ENCODE data around the gene MYPN. TPM values are rescaled to one million over a fixed set of nuclear protein-coding genes. Genes with fewer than 3 reads are reported as not detected.

Gene MYPN
- total RNA-seq, 2 donors from 2014 or later = not detected

GRCh38 chr10:68080853-68081431, 28.3 kb upstream of the MYPN start:
- no peaks in the 10 kb centered on the region for H3K27me3 ChIP-seq (ENCODE audit: control insufficient read depth, insufficient read depth, low read length, poor library complexity, severe bottlenecking)
- H3K9ac ChIP-seq (ENCODE audit: extremely low read depth, low read length, poor library complexity, severe bottlenecking) = no peak overlapping the region
- DNase-seq = no peak
- no peak overlapping the region for H3K27ac Mint-ChIP-seq
- no peak overlapping the region for H3K27ac ChIP-seq (ENCODE audit: low read depth, low read length)
- H3K27me3 Mint-ChIP-seq (ENCODE audit: insufficient read depth) = no peaks in the 10 kb centered on the region
- peaks cover 3% of the 10 kb centered on the region for H3K4me1 Mint-ChIP-seq
- no peak overlapping the region for H3K4me3 ChIP-seq (ENCODE audit: low read length)
- TF ChIP-seq, protein P1, sequence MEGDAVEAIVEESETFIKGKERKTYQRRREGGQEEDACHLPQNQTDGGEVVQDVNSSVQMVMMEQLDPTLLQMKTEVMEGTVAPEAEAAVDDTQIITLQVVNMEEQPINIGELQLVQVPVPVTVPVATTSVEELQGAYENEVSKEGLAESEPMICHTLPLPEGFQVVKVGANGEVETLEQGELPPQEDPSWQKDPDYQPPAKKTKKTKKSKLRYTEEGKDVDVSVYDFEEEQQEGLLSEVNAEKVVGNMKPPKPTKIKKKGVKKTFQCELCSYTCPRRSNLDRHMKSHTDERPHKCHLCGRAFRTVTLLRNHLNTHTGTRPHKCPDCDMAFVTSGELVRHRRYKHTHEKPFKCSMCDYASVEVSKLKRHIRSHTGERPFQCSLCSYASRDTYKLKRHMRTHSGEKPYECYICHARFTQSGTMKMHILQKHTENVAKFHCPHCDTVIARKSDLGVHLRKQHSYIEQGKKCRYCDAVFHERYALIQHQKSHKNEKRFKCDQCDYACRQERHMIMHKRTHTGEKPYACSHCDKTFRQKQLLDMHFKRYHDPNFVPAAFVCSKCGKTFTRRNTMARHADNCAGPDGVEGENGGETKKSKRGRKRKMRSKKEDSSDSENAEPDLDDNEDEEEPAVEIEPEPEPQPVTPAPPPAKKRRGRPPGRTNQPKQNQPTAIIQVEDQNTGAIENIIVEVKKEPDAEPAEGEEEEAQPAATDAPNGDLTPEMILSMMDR (conservative IDR thresholded peaks at IDR 0.05) = no peak
- H3K36me3 Mint-ChIP-seq (ENCODE audit: low read depth) = no peaks in the 10 kb centered on the region
- no peaks in the 10 kb centered on the region for H3K9me3 ChIP-seq (ENCODE audit: control insufficient read depth, low read length)
- H3K36me3 ChIP-seq (ENCODE audit: control insufficient read depth, insufficient read depth, low read length) = no peaks in the 10 kb centered on the region
- no peaks in the 10 kb centered on the region for H3K4me1 ChIP-seq (ENCODE audit: control insufficient read depth, insufficient read depth, low read length)
- H3K4me3 Mint-ChIP-seq = no peak overlapping the region
- H3K9me3 Mint-ChIP-seq = no peaks in the 10 kb centered on the region
- WGBS, 2 experiments (ENCODE audit: insufficient coverage in 1 of 2, insufficient read length in 1 of 2) = 86 to 89% methylated on average over 4 to 5 of the region's 5 CpGs

GRCh38 chr10:68081916-68082315, 27.4 kb upstream of the MYPN start:
- no peaks in the 10 kb centered on the region for H3K9me3 Mint-ChIP-seq
- no peak overlapping the region for H3K27ac Mint-ChIP-seq
- no peak overlapping the region for H3K9ac ChIP-seq (ENCODE audit: extremely low read depth, low read length, poor library complexity, severe bottlenecking)
- TF ChIP-seq, protein P1 (conservative IDR thresholded peaks at IDR 0.05) = no peak
- H3K4me3 ChIP-seq (ENCODE audit: low read length) = no peak overlapping the region
- H3K9me3 ChIP-seq (ENCODE audit: control insufficient read depth, low read length) = no peaks in the 10 kb centered on the region
- no peaks in the 10 kb centered on the region for H3K4me1 ChIP-seq (ENCODE audit: control insufficient read depth, insufficient read depth, low read length)
- H3K27me3 ChIP-seq (ENCODE audit: control insufficient read depth, insufficient read depth, low read length, poor library complexity, severe bottlenecking) = no peaks in the 10 kb centered on the region
- peaks cover 3% of the 10 kb centered on the region for H3K4me1 Mint-ChIP-seq
- no peaks in the 10 kb centered on the region for H3K27me3 Mint-ChIP-seq (ENCODE audit: insufficient read depth)
- WGBS, 2 experiments (ENCODE audit: insufficient coverage in 1 of 2, insufficient read length in 1 of 2) = 86 to 90% methylated on average over 4 to 6 of the region's 6 CpGs
- no peak for DNase-seq
- H3K36me3 ChIP-seq (ENCODE audit: control insufficient read depth, insufficient read depth, low read length) = no peaks in the 10 kb centered on the region
- H3K27ac ChIP-seq (ENCODE audit: low read depth, low read length) = no peak overlapping the region
- H3K4me3 Mint-ChIP-seq = no peak overlapping the region
- H3K36me3 Mint-ChIP-seq (ENCODE audit: low read depth) = no peaks in the 10 kb centered on the region

- no peak for DNase-seq
- TF ChIP-seq, protein P1 (conservative IDR thresholded peaks at IDR 0.05) = peak; percentile 50
- H3K27ac ChIP-seq (ENCODE audit: low read depth, low read length) = no peak overlapping the region
- no peaks in the 10 kb centered on the region for H3K4me1 ChIP-seq (ENCODE audit: control insufficient read depth, insufficient read depth, low read length)
- H3K27me3 ChIP-seq (ENCODE audit: control insufficient read depth, insufficient read depth, low read length, poor library complexity, severe bottlenecking) = no peaks in the 10 kb centered on the region
- H3K36me3 Mint-ChIP-seq (ENCODE audit: low read depth) = no peaks in the 10 kb centered on the region
- 93 to 100% methylated on average over 1 of the region's 1 CpG for WGBS, 2 experiments (ENCODE audit: insufficient coverage in 1 of 2, insufficient read length in 1 of 2)
- H3K4me1 Mint-ChIP-seq = peaks cover 12% of the 10 kb centered on the region
- H3K9ac ChIP-seq (ENCODE audit: extremely low read depth, low read length, poor library complexity, severe bottlenecking) = no peak overlapping the region
- H3K27ac Mint-ChIP-seq = no peak overlapping the region
- H3K4me3 Mint-ChIP-seq = no peak overlapping the region
- H3K9me3 ChIP-seq (ENCODE audit: control insufficient read depth, low read length) = no peaks in the 10 kb centered on the region
- no peaks in the 10 kb centered on the region for H3K27me3 Mint-ChIP-seq (ENCODE audit: insufficient read depth)
- H3K36me3 ChIP-seq (ENCODE audit: control insufficient read depth, insufficient read depth, low read length) = no peaks in the 10 kb centered on the region
- no peaks in the 10 kb centered on the region for H3K9me3 Mint-ChIP-seq
- H3K4me3 ChIP-seq (ENCODE audit: low read length) = no peak overlapping the region
Measured at GRCh38 chr10:68082872-68083271, 26.4 kb upstream of the MYPN start.
